ENCODE data around the gene RHBDF2. TPM values are rescaled to one million over a fixed set of nuclear protein-coding genes. Genes with fewer than 3 reads are reported as not detected.

Gene RHBDF2
- total RNA-seq, 1 experiment from 2014 or later: 33.4 TPM

- no peaks in the 10 kb centered on the region for H3K9me3 Mint-ChIP-seq (ENCODE audit: unreplicated experiment)
- DNase-seq (ENCODE audit: unreplicated experiment): no peak
- TF ChIP-seq CTCF (IDR thresholded peaks at IDR 0.05; ENCODE audit: unreplicated experiment): no peak
- BruUV-seq (replicated peaks): no TSS peak
- H3K4me3 Mint-ChIP-seq (ENCODE audit: unreplicated experiment): no peak overlapping the region
- H3K36me3 Mint-ChIP-seq (ENCODE audit: insufficient read depth, unreplicated experiment): peaks cover 2% of the 10 kb centered on the region
- no peaks in the 10 kb centered on the region for H3K27me3 Mint-ChIP-seq (ENCODE audit: insufficient read depth, unreplicated experiment)
- POLR2A ChIA-PET: interaction anchor here (0.8 to 1.4 kb wide), 2 partner anchors 20 to 66 kb away, joined by 3 read pairs; no protein-coding TSS in a partner anchor
- no peaks in the 10 kb centered on the region for H3K4me1 Mint-ChIP-seq (ENCODE audit: insufficient read depth, unreplicated experiment)
- CTCF ChIA-PET: interaction anchor here (0.5 to 1.8 kb wide), 5 partner anchors 18 to 40 kb away, joined by 3 to 13 read pairs (median 4); no protein-coding TSS in a partner anchor
- no peak overlapping the region for H3K27ac Mint-ChIP-seq (ENCODE audit: low read depth, unreplicated experiment)
- intact Hi-C loops (cut with micrococcal nuclease): no loop called here
Measured at GRCh38 chr17:76426853-76427252, 74.4 kb downstream of the RHBDF2 start.

GRCh38 chr17:76422860-76423259 is 78.4 kb downstream of the RHBDF2 start:
- BruUV-seq (replicated peaks): no TSS peak
- H3K9me3 Mint-ChIP-seq (ENCODE audit: unreplicated experiment): no peaks in the 10 kb centered on the region
- no peaks in the 10 kb centered on the region for H3K4me1 Mint-ChIP-seq (ENCODE audit: insufficient read depth, unreplicated experiment)
- ChIA-PET CTCF (interaction anchor here (0.6 to 1.7 kb wide), 6 partner anchors 13 to 143 kb away, joined by 3 to 6 read pairs (median 3); no protein-coding TSS in a partner anchor), POLR2A (no interaction called here)
- TF ChIP-seq CTCF (IDR thresholded peaks at IDR 0.05; ENCODE audit: unreplicated experiment): no peak
- no peak for DNase-seq (ENCODE audit: unreplicated experiment)
- H3K27ac Mint-ChIP-seq (ENCODE audit: low read depth, unreplicated experiment): no peak overlapping the region
- intact Hi-C loops (cut with micrococcal nuclease): no loop called here
- H3K4me3 Mint-ChIP-seq (ENCODE audit: unreplicated experiment): no peak overlapping the region
- no peaks in the 10 kb centered on the region for H3K36me3 Mint-ChIP-seq (ENCODE audit: insufficient read depth, unreplicated experiment)
- H3K27me3 Mint-ChIP-seq (ENCODE audit: insufficient read depth, unreplicated experiment): no peaks in the 10 kb centered on the region

GRCh38 chr17:76422406-76422805 is 78.8 kb downstream of the RHBDF2 start:
- H3K4me3 Mint-ChIP-seq (ENCODE audit: unreplicated experiment): no peak overlapping the region
- TF ChIP-seq CTCF (IDR thresholded peaks at IDR 0.05; ENCODE audit: unreplicated experiment): no peak
- H3K9me3 Mint-ChIP-seq (ENCODE audit: unreplicated experiment): no peaks in the 10 kb centered on the region
- no peak for DNase-seq (ENCODE audit: unreplicated experiment)
- no peaks in the 10 kb centered on the region for H3K4me1 Mint-ChIP-seq (ENCODE audit: insufficient read depth, unreplicated experiment)
- ChIA-PET CTCF (interaction anchor here (0.6 to 1.7 kb wide), 4 partner anchors 12 to 31 kb away, joined by 3 to 6 read pairs (median 4); no protein-coding TSS in a partner anchor), POLR2A (no interaction called here)
- H3K27me3 Mint-ChIP-seq (ENCODE audit: insufficient read depth, unreplicated experiment): no peaks in the 10 kb centered on the region
- H3K27ac Mint-ChIP-seq (ENCODE audit: low read depth, unreplicated experiment): no peak overlapping the region
- no TSS peak for BruUV-seq (replicated peaks)
- no peaks in the 10 kb centered on the region for H3K36me3 Mint-ChIP-seq (ENCODE audit: insufficient read depth, unreplicated experiment)
- intact Hi-C loops (cut with micrococcal nuclease): no loop called here

- ChIA-PET POLR2A (interaction anchor here (0.9 kb wide), 1 partner anchor 26 kb away, joined by 4 read pairs; no protein-coding TSS in a partner anchor), CTCF (no interaction called here)
- no peaks in the 10 kb centered on the region for H3K27me3 Mint-ChIP-seq (ENCODE audit: insufficient read depth, unreplicated experiment)
- no peak overlapping the region for H3K4me3 Mint-ChIP-seq (ENCODE audit: unreplicated experiment)
- H3K4me1 Mint-ChIP-seq (ENCODE audit: insufficient read depth, unreplicated experiment): no peaks in the 10 kb centered on the region
- no peak for DNase-seq (ENCODE audit: unreplicated experiment)
- intact Hi-C loops (cut with micrococcal nuclease): no loop called here
- no peak for TF ChIP-seq CTCF (IDR thresholded peaks at IDR 0.05; ENCODE audit: unreplicated experiment)
- no peak overlapping the region for H3K27ac Mint-ChIP-seq (ENCODE audit: low read depth, unreplicated experiment)
- no TSS peak for BruUV-seq (replicated peaks)
- H3K36me3 Mint-ChIP-seq (ENCODE audit: insufficient read depth, unreplicated experiment): no peaks in the 10 kb centered on the region
- no peaks in the 10 kb centered on the region for H3K9me3 Mint-ChIP-seq (ENCODE audit: unreplicated experiment)
Measured at GRCh38 chr17:76421044-76421407, 80.2 kb downstream of the RHBDF2 start.

Other genes with a start within 250 kb of the RHBDF2 start
- 84.9 and 109 TPM in 2 replicates for gene UBALD2, start 236.1 kb downstream of the RHBDF2 start, total RNA-seq (2022)
- gene QRICH2, start 193.1 kb downstream of the RHBDF2 start, total RNA-seq (2022): 0.56 and 3.2 TPM in 2 replicates
- gene PRPSAP1, start 147.5 kb downstream of the RHBDF2 start, total RNA-seq (2022): 25.9 and 42.3 TPM in 2 replicates
- 7.1 and 12.6 TPM in 2 replicates for gene SPHK1, start 116.8 kb downstream of the RHBDF2 start, total RNA-seq (2022)
- 16.2 and 19.5 TPM in 2 replicates for gene UBE2O, start 48.3 kb downstream of the RHBDF2 start, total RNA-seq (2022)
- gene AANAT, start 33.8 kb downstream of the RHBDF2 start, total RNA-seq (2022): not detected in 2 replicates
- not detected in 2 replicates for gene CYGB, start 36.3 kb upstream of the RHBDF2 start, total RNA-seq (2022)
- not detected in 2 replicates for gene PRCD, start 38.6 kb upstream of the RHBDF2 start, total RNA-seq (2022)
- gene ST6GALNAC2, start 84.4 kb upstream of the RHBDF2 start, total RNA-seq (2022): 5.0 and 7.7 TPM in 2 replicates
- not detected in 2 replicates for gene ST6GALNAC1, start 142.3 kb upstream of the RHBDF2 start, total RNA-seq (2022)
- gene MXRA7, start 209.5 kb upstream of the RHBDF2 start, total RNA-seq (2022): 33.6 and 35.1 TPM in 2 replicates
- gene JMJD6, start 225.2 kb upstream of the RHBDF2 start, total RNA-seq (2022): 29.4 and 45.8 TPM in 2 replicates
- gene METTL23, start 225.4 kb upstream of the RHBDF2 start, total RNA-seq (2022): 35.1 and 37.1 TPM in 2 replicates
- gene SRSF2, start 235.9 kb upstream of the RHBDF2 start, total RNA-seq (2022): 161 and 168 TPM in 2 replicates
- gene MFSD11, start 236.7 kb upstream of the RHBDF2 start, total RNA-seq (2022): 11.6 and 13.8 TPM in 2 replicates